HL-60 (cell line): ENCODE data around the gene MYL10.

Source experiments
- DNase-seq, 2 experiments: peaks; one replicate each; pipeline ENCODE4 v3.0.0-alpha.2; 2010 to 2020; ENCODE audit warnings: low read depth in 1 of 2, low spot score in 1 of 2
- H3K27ac ChIP-seq: fragments of 250-450 bp; sonication (Bioruptor Pico); replicated peaks from 2 replicates; pipeline ENCODE4 v1.5.1; 2020; ENCODE audit warnings: mild to moderate bottlenecking, moderate library complexity
- H3K27me3 ChIP-seq: fragments of 250-450 bp; sonication (Bioruptor Pico); 2 replicates; pipeline ENCODE4 v1.5.1; 2021; ENCODE audit warnings: mild to moderate bottlenecking, moderate library complexity; ENCODE audit not compliant: insufficient read depth, poor library complexity, severe bottlenecking
- H3K4me3 ChIP-seq: replicated peaks from 2 replicates; pipeline ENCODE4 v1.5.1; 2011; ENCODE audit warnings: mild to moderate bottlenecking, control low read depth, low read length; ENCODE audit not compliant: insufficient read depth
- CTCF ChIP-seq: IDR thresholded peaks from one replicate; pipeline ENCODE4 v1.5.1; 2011; ENCODE audit warnings: low read length, control low read depth, inconsistent platforms; ENCODE audit not compliant: insufficient read depth
- GABPA ChIP-seq: IDR thresholded peaks from 2 replicates; pipeline ENCODE4 v1.6.1; 2012; ENCODE audit warnings: low read depth
- POLR2AphosphoS5 ChIP-seq: IDR thresholded peaks from 2 replicates; pipeline ENCODE4 v1.6.1; 2012; ENCODE audit warnings: low read depth
- REST ChIP-seq: IDR thresholded peaks from 2 replicates; pipeline ENCODE4 v1.6.1; 2012; ENCODE audit warnings: low read depth; ENCODE audit not compliant: insufficient replicate concordance
- SPI1 ChIP-seq: IDR thresholded peaks from 2 replicates; pipeline ENCODE4 v1.6.1; 2012; ENCODE audit warnings: low read depth, mild to moderate bottlenecking, borderline replicate concordance

The MYL10 gene

GRCh38 chr7:101668726-101669125 lies 39.6 kb upstream of the MYL10 start:
- TF ChIP-seq GABPA, result no peak
- no peak for TF ChIP-seq SPI1
- TF ChIP-seq REST, result no peak
- no peak for TF ChIP-seq CTCF
- no peak for TF ChIP-seq POLR2AphosphoS5
- Histone ChIP-seq H3K27me3 (no peaks in the 10 kb centered on the region), H3K27ac (no peak overlapping the region), H3K4me3 (no peak overlapping the region)
- no peak for DNase-seq

- H3K27me3 ChIP-seq, result no peaks in the 10 kb centered on the region
- no peak overlapping the region for H3K4me3 ChIP-seq
- TF ChIP-seq CTCF, result no peak
- no peak for TF ChIP-seq POLR2AphosphoS5
- no peak for TF ChIP-seq REST
- no peak for TF ChIP-seq SPI1
- TF ChIP-seq GABPA, result no peak
- no peak for DNase-seq
- no peak overlapping the region for H3K27ac ChIP-seq
Observed at GRCh38 chr7:101667920-101668319, 38.8 kb upstream of the MYL10 start.

- Histone ChIP-seq H3K27ac (no peak overlapping the region), H3K4me3 (no peak overlapping the region), H3K27me3 (no peaks in the 10 kb centered on the region)
- no peak for DNase-seq
- TF ChIP-seq POLR2AphosphoS5 (no peak), REST (no peak), GABPA (no peak), SPI1 (no peak), CTCF (no peak)
Observed at GRCh38 chr7:101667399-101667798, 38.3 kb upstream of the MYL10 start.
